T-helper 2 cell (primary cell): Measurements from ENCODE around the gene CDK14.

Experiments used
- DNase-seq, 5 experiments: peaks; one replicate each; pipeline versions ENCODE4 v3.0.0 to v3.0.0-alpha.2; 2012 to 2022

Gene CDK14

DNA sequence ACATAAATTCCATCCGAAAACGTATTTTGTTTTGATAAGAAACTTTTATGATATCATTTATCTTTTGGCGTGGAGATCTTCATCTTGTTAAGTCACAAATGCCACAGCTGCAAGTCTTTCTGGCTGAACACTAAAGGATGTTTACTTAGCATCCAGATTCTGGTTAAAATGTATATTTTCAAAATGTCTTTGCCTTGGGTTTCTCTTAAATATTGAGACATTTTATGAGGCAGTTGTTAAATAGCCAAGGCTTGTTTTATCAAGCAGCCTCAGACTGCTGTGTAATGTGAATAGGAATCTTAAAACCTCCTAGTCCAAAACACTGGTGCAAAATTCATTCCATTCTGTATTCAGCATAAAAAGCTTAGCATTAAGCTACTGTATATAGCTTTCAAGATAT, 531.8 kb downstream of the CDK14 start:
- DNase-seq, result no peak

DNA sequence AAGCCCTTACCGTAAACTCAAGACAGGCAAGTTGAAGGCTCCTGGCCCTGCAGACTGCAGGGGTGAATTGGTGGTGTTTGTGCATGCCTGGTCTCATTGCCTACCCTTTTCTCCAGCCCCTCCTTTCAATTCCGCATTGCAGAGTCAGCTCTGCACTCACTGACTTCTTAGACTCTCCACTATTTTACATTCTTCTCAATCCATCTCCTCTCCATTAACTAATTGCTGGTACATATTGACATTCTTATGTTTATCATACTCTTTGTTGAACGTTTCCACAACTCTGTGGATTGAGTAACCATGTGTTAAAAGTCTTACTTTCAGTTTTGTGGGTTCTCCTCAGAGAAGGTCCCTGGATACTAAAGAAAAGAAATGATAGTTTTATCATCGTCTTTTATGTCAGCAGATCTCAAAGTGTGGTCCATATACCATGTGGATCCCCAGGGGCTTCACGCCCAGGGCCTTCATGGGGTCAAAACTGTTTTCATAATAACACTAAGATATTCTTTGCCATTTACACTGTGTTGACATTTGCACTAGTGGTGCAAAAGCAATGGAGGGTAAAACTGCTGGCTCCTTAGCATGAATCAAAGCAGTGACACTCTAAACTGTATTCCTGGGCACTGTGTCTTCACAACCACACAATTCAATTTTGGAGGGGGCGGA, 532.7 kb downstream of the CDK14 start:
- DNase-seq, result no peak

DNA sequence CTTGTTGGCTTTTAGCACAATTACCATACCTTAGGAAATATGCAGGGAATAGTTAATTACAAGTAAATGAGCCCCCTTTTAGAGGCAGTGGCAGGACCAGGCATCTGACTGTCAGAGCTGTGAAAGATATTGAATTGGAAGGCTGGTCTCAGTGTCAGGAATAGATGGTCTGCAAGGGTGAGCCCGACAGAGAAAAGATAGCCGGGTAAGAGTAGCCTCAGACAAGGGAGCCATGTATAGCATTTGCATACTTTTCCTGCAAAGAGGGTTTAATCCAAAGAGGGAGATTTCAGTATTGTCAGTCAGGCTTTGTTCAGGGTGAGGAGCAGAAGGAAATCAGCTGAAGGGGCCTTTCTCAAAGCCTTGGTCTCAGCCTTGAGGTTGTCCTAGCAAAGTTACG, 539.2 kb downstream of the CDK14 start:
- DNase-seq, result no peak

DNA sequence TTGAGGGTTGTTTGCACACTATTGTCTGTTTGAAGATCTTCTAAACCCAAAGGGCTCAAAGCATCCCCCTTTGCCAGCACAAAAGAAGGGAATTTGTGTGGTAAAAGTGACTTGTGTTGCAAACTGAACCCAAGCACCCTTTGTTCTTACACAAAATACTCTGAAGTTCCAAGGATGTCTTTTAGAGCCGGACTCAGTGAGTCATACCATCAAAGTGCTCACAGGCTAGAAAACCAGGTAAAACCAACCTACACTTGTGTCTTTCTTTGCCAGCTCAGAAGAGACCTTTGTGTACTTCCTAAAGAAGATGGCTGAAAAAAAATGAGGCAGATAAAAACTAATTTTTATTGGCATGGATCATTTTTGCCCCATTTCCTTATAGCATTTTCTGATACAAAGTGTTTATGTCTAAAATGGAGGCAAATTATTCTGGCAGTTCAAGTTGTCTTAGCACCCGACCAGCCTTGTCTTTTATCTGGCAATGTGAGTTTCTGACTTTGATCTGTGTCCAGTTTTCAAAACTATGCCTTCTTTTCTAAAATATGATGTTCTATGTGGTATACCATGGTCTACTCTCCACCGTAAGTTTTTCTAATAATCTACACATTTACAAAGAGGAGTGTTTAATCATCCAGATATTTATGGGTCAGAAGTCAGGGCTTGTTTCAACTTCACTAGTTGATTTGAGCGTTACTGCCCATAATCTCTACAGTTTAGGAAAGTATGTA, 539.7 kb downstream of the CDK14 start:
- DNase-seq, result no peak

DNA sequence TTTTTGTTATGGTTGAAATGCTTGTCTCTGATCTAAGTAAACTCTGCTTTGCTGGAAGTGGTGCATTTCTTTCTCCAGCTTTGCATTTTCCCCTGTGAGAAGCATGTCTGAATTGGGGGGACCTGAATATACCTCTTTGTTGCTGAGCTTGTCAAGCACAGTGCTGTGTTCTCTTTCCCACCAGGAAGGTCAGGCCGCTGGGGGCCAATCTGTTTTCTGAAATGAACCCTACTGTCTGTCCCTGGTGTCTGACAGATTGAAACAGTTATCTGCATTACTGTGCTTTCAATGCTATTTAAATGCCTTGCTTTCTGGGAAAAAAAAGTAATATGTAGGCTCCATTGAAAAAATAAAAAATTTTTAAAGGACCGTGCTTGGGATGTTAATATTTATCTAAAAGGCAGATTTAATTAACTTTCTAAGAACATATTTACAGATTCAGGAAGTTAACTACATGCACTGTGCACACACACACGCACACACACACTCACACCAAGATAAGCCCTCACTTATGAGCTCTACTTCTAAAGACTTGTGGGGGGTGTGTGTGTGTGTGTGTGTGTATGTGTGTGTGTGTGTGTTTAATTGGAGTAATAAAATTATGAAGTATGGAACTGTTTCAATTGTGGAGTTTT, 541.1 kb downstream of the CDK14 start:
- no peak for DNase-seq

DNA sequence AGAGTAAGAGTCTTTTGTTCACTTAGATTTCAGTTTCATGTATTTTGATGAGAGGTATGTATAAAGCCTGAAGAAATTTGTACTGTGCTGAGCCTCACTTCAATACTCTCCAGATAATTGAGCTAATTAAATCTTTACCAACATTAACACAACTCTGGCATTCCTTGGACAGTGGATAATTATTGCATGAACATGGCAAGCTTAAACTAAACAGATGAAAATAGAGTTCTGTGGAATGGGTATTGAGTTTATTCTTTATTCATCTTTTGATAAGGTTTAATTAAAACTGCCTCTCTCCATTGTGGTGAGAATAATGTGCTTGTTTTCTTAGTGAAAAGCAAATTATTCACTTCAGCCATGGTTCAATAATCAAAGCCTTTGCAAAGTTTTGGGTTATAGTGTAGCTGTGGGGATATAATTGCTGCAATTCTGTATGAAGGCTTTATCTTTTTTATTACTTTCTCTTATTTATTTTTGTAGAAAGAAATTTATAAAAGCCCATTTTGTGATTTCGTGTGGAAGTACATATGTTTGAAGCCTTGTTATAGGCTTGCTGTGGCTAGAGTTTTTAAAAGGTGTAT, 541.8 kb downstream of the CDK14 start:
- no peak for DNase-seq

DNA sequence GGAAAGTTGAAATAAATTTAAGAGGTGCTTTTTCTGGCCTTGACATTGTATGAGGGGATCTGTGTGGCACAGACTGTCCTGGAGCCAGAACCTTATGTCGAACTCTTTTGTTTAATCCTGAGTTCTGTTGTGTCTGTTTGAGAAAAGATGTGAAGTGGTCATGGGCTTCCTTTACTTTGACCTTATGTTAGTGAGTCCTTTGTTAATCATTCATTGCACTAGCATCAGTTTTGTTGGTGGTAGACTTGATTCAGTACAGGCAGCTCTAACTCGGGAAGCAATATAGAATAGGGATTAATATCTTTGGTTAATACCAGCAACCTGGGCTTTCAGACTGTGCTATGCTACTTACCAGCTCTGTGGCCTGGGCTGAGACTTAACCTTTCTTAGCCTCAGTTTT, 544.2 kb downstream of the CDK14 start:
- DNase-seq, result no peak

DNA sequence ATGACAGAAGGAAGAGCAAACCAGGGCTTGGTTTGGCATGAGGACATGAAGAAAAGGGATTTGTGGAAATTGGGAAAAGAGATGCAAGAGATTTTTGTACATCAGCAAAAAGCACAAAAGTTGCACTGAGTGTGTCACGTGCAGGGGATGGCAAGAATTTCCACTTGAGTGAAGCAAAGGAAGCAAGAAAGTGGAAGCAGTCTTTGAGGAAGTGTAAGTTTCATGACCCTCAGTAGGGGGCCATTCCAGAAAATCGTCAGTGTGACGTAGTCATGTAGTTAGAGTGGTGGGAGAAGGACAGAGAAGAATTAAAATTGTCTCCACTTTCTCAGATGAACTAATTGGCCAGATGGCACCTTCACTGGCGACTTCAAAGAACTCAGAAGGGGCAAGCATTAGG, 544.9 kb downstream of the CDK14 start:
- no peak for DNase-seq

DNA sequence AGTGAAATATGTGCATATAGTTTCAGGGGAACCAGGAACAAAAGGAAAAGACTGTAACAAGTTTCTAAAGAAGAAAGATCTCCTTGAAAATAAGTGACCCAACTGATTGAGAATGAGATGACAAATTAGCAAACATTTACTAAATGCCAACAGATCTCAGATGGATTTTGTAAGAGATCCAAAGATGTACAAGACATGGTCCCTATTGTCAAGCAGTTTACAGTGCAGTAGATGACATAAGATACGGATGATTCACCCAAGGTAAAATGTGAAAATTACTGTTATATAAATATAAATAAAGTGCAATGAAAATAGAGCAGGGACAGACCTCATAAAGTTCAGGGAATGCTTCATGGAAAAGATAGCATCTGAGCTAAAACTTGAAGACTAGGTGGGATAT, 546.6 kb downstream of the CDK14 start:
- DNase-seq, result no peak

DNA sequence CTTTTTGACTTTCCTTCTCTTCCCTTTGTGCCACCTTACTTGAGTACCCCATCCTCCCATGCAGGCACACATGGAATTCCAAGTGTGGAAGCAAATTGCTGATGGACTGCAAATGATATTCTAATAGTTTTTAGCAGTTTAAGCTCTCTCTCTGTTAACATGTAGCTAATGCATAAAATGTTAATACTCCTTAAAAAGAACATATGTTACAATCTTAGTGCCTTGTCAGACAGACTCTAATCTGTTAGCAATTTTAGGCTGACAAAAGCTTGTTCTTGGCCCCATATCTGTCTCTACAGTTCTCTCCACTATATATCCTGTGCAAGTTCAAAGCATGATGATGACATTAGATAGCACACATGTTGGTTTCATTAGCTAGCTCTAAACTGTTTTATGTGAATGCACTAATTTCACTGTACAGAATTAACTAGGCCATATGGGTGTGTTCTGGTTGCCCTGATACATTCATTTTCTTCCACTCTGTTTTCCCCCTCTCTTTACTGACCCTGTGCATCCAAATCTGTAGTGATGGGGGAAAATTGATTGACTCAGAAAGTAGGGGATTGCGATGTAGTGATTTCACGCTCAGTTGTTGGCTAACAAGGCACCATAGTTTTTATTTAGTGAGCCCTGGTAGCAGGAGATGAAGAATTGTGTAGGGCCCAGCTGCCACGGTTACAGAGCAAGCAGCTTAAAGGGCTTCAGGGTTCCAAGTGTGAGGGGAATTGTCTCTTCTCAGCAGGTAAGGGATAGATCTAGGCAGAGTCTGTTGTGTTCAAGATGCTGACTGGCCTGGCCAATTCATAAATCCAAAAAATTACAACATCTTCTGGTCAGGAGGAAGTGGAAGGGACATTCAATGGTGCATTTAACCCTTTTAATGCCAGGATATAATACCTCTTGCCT, 553.5 kb downstream of the CDK14 start:
- no peak for DNase-seq

DNA sequence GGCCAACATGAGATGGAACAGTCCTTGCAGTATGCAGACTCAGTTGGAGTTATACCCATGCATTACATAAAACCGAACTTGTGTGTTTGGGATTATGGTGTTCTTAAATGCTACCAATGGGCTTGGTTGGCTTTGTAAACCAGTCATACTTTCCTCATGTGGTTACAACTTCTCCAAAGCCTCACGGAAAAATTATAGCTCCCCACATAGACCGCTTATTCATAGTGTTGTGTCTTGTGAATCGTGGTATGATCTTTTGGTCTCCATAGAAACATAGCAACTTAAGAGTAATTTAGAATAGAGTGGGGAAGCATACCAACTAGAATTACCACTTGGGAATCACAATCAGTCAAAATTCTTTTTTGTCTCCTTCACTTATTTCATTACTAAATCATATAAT, 555.8 kb downstream of the CDK14 start:
- DNase-seq, result no peak

DNA sequence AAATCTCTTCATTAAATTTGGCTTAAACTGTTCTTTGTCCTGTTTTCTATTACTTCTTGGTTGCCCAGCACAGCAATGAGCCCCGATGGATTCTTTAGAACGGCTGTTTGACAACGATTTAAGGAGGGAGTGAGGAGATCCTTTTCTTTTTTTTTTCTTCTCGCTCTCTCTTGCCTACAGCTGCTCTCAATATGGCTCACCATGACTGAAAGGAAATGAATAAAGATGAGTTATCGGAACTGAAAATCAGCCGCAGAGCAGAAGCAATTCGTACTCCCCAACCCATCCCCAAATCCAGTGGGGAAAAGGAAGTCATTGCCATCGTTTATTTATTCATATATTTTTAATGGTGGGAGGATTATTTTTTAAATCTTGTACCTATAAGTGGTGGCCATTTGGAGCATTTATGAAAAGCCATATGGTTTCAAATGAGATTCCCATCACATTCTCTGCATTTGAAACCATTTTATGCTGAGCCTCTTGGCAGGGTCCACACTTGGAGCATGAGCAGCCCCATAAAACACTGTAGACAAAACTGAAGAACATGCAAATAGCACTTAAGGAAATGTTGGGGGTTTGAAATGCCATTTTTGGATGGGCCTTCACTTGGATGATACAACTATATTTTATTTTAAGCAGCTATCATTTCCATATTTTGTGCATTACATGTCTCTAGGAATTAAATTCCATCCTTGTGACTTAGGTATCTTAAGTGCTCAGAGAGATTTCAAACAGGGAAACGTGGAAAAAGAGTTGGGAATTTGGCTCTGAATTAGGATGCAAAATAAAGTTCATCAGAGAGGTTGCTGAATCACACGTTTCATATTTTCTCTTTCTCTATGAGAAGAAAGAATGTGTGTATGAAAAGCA, 560.4 kb downstream of the CDK14 start:
- no peak for DNase-seq

DNA sequence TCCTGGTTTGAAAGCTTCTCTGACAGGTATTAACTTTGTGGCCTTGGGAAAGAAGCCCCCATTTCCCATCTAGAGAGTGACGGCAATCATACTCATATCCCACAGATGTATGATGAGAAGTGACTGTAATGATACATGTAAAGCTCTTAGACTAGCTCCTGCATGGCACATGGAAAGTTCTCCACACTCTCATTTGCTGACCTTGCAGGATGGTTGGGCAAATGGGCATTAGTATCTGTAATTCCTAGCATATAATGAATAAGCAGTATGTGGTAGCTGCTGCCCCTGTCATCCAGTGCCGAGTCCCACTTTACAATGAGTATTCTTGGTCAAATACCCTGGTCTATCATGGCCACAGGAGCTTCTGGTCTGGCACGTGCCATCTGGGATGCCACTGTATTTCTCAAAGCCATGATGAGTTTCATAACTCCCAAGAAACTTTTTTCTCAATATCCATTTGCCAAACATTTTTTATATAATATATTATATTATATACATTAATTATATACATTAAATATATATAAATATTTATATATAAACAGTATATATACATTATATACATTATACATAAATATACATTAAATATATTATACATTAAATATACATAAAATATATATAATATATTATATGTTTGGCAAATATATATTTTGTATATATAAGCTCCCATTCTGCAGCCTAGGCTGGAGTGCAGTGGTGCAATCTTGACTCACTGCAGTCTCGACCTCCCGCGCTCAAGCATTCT, 561.6 kb downstream of the CDK14 start:
- DNase-seq, result no peak

DNA sequence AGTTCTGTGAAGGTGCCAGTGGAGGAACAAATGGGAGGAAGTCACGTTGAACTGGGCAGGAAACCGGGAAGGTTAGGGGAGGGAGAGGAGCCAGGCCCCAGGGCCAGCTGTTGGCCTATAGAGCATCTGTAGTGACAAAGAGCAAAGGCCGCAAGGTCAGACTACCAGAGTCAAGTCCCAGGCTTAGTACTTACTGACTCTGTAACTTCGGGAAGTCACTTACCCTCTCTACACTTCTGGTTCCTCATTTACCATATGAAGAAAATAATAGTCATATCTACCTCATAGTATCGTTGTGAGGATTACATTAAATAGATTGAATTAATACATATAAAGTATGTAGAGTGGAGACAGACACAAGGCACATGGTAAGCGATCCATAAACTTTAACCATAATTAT, 566.3 kb downstream of the CDK14 start:
- no peak for DNase-seq

DNA sequence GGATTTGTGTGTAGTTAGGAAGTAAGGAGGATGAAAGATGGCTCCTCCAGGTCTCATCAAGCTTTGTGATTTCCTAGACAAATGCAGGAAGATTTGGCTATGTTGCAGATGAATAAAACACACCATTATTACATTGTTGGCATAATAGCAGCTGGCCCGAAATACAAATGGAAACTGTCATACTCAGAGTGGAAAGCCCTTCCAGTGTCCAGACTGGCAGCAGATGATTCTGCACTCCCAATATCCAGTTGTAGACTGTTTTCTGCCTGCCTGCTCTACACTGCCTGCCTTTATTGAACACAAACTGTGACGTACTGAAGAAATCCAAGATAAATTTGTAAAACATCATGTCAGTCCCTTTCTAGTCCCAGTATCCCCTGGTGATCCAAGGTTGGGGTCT, 568.4 kb downstream of the CDK14 start:
- DNase-seq, result no peak

DNA sequence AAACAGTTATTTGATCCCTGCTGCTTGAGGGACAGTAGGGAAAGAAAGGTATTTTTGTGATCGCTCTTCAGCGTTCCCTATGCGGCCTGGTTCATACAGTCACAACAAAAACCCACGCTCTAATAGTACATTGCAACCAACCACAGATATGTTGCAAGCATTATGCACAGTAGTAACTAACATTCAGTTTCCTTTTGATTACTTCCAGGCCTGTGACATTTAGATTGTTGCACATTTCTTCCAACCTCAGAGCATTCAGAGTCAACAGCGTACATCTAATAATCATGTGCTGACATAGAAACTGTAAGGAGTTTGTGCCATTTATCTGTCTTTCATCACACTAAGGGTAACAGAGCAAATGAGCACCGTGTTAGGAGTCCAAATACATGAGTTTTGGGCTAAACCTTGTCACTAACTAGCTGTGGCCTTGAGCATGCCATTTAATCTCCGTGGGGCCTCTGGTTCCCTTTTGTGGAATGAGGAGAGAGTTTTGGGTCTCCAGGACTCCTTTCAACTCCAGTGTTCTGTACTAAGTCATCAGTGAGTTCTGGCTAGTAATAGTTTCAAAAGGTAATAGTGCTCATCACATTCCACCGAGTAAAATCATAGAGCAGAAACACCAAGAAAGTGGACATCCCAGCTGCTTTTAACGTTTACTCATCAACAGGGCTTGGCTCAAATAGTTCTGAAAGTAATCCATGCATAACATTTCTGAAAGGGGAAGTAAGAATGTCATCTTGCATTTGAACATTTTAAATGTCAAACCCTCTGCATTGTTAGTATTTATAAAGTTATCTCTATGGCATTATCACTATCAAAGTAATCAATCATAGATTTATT, 569.1 kb downstream of the CDK14 start:
- no peak for DNase-seq

DNA sequence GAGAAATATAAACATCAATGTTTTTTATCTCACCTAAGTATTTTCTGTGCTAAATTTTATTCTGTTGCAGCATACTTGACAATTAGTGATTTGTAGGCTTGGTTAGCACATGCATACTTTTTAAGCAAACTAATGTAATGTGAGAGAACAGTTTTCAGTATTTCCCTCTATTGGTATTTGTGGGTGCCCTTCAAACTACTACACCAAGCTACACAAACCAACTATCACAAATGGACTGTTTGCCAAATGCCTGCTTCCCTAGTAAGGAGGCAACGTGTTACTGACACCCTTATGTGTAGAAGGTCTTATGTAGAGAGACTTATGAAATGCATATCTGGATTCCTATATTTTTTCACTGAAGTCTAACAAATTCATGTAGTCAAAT, 569.7 kb downstream of the CDK14 start:
- no peak for DNase-seq

DNA sequence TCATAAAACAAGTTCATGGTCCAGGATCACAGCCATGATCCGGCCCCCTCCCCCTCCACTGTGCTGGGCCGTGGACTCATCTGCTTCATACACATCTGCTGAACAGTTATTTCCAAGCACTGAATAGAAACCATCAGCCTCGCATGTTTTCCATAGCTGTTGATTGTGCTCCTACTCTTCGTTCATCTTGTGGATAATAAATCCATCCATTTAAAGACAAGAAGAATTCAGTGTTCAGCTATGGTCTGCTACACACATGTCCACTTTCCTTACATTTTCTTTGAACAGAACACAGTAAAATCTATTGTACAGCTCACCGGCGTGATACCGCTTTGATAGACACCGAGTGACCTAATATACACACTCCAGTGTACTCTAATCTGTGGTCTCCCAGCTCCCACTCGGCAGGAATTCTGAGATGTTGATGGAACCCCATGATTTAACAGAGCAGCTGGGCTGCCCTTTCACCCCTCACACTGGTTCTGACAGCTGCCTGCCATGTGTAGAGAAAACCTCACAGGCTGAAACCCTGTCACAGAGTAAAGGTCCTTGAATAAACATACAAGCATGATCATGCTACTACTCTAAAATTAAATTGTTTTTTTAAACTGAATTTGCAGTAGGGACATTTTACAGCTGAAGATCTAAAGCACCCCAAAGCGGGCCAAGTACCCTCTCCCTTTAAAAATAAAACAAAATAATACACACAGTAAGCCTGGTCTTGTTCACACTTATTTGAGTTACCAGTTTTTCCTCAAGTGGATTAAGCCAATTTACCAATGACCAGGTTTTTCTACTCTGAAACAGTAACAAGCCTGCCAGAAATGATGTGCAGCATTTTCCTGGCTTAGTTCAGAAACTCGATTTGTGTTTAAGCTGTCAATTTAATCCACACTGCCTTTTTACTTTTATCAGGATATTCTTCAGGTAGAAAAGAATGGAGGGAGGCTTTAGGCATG, 573.0 kb downstream of the CDK14 start:
- no peak for DNase-seq

DNA sequence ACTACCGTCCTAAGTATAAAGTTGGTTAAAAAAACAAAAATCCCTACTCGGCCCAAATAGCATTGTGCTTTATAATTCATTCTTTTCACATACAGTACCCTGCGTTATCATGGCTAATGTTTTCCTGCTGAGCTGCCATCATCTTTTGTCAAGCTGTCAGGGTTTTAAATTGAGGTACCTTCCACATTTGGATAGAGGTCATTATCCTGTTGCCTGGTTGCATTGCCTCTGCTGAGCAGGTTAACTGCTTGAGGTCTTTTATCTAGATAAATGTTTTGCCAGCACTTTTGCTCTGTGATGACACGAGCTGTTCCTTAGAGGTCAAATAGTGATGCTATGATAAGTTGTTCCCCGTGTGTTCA, 573.7 kb downstream of the CDK14 start:
- no peak for DNase-seq
